SK-N-SH (cell line): ENCODE results near the gene CSNK1E. TPM values are rescaled to one million over a fixed set of nuclear protein-coding genes. Genes with fewer than 3 reads are reported as not detected.

Experiments used
- CTCF ChIA-PET: fragments of 300-600, 350-600 bp; formaldehyde crosslinking; extraction: SDS; loops from one replicate; lab custom pipeline; 2021; lab: Yijun Ruan, JAX
- POLR2A ChIA-PET: fragments of 350-600 bp; sonication (Branson Sonifier 250); formaldehyde crosslinking; extraction: SDS; loops from one replicate; lab custom pipeline; 2020; ENCODE audit warnings: antibody characterized with exemption, inconsistent platforms; lab: Yijun Ruan, JAX
- DNase-seq: peaks from one replicate; pipeline ENCODE4 v3.0.0; 2012
- H2AFZ ChIP-seq: fragments of 200-600 bp; sonication (generic); 2 replicates; pipeline ENCODE4 v1.8.1; 2016; ENCODE audit warnings: antibody characterized with exemption, mild to moderate bottlenecking, low read depth
- H3F3A ChIP-seq: fragments of 200-600 bp; sonication (generic); replicated peaks from 2 replicates; pipeline ENCODE3; 2016; ENCODE audit warnings: antibody characterized with exemption, mild to moderate bottlenecking; ENCODE audit not compliant: insufficient read depth
- H3K27ac ChIP-seq, 2 experiments: fragments of 200-500 bp in 1 of 2; fragments of 200-600 bp in 1 of 2; sonication (Bioruptor generic) in 1 of 2; sonication (generic), shearing (Covaris generic) in 1 of 2; 2 replicates each; pipeline versions ENCODE4 v1.5.1 to v1.6.1; 2014 to 2016; ENCODE audit warnings: low read depth in 2 of 2, inconsistent platforms in 1 of 2, low read length in 1 of 2, mild to moderate bottlenecking in 1 of 2, mixed read lengths in 1 of 2
- H3K27me3 ChIP-seq: fragments of 200-600 bp; sonication (generic), shearing (Covaris generic); 2 replicates; pipeline ENCODE4 v1.6.1; 2016; ENCODE audit warnings: mixed run types; ENCODE audit not compliant: insufficient read depth
- H3K36me3 ChIP-seq, 2 experiments: fragments of 200-500 bp in 1 of 2; fragments of 200-600 bp in 1 of 2; sonication (Bioruptor generic) in 1 of 2; sonication (generic) in 1 of 2; replicated peaks in 1 of 2; 2 replicates each; pipeline versions ENCODE3 to v1.5.1; 2014 to 2016; ENCODE audit warnings: low read length in 1 of 2, mild to moderate bottlenecking in 1 of 2; ENCODE audit not compliant: insufficient read depth in 2 of 2, control insufficient read depth in 1 of 2
- H3K4me1 ChIP-seq, 2 experiments: fragments of 200-500 bp in 1 of 2; fragments of 200-600 bp in 1 of 2; sonication (Bioruptor generic) in 1 of 2; sonication (generic), shearing (Covaris generic) in 1 of 2; 2 replicates each; pipeline versions ENCODE4 v1.5.1 to v1.6.1; 2014 to 2016; ENCODE audit warnings: low read depth in 1 of 2, low read length in 1 of 2, mixed run types in 1 of 2; ENCODE audit not compliant: insufficient read depth in 2 of 2, control insufficient read depth in 1 of 2
- H3K4me2 ChIP-seq: fragments of 200-600 bp; sonication (generic), shearing (Covaris generic); 2 replicates; pipeline ENCODE4 v1.6.1; 2017; ENCODE audit warnings: mixed run types
- H3K4me3 ChIP-seq, 2 experiments: fragments of 200-500 bp in 1 of 2; fragments of 200-600 bp in 1 of 2; sonication (Bioruptor generic) in 1 of 2; sonication (generic), shearing (Covaris generic) in 1 of 2; 2 replicates each; pipeline versions ENCODE4 v1.5.1 to v1.8.1; 2014 to 2016; ENCODE audit warnings: low read depth in 2 of 2, inconsistent platforms in 1 of 2, low read length in 1 of 2, mild to moderate bottlenecking in 1 of 2, mixed read lengths in 1 of 2, moderate library complexity in 1 of 2
- H3K79me2 ChIP-seq: fragments of 200-600 bp; sonication (generic); 2 replicates; pipeline ENCODE4 v1.8.1; 2017; ENCODE audit warnings: mild to moderate bottlenecking; ENCODE audit not compliant: insufficient read depth
- H3K9ac ChIP-seq: fragments of 200-600 bp; sonication (generic); 2 replicates; pipeline ENCODE4 v1.6.1; 2017; ENCODE audit warnings: mixed run types
- H3K9me2 ChIP-seq: fragments of 200-600 bp; sonication (generic); 2 replicates; pipeline ENCODE4 v1.6.1; 2017; ENCODE audit warnings: mixed run types
- H3K9me3 ChIP-seq: fragments of 200-600 bp; sonication (generic); 2 replicates; pipeline ENCODE4 v1.6.1; 2017; ENCODE audit warnings: mixed run types, mild to moderate bottlenecking, moderate library complexity
- H4K20me1 ChIP-seq: fragments of 200-600 bp; sonication (generic); 2 replicates; pipeline ENCODE4 v1.6.1; 2017; ENCODE audit warnings: mild to moderate bottlenecking, mixed run types; ENCODE audit not compliant: insufficient read depth
- CHD2 ChIP-seq: fragments of 150-350 bp; IDR thresholded peaks from 2 replicates; pipeline ENCODE4 v1.6.1; 2018; ENCODE audit warnings: low read length; ENCODE audit not compliant: partially characterized antibody
- FOSL2 ChIP-seq: IDR thresholded peaks from 2 replicates; pipeline ENCODE4 v1.4.0; 2012; ENCODE audit warnings: low read depth, mild to moderate bottlenecking, moderate library complexity, borderline replicate concordance
- FOXM1 ChIP-seq: IDR thresholded peaks from 2 replicates; pipeline ENCODE4 v1.4.0; 2012; ENCODE audit warnings: low read depth, mild to moderate bottlenecking
- GATA2 ChIP-seq: sonication (generic); formaldehyde crosslinking; IDR thresholded peaks from 2 replicates; pipeline ENCODE4 v1.5.0; 2020; ENCODE audit warnings: mild to moderate bottlenecking, missing genetic modification reagents
- MEF2A ChIP-seq: IDR thresholded peaks from 2 replicates; pipeline ENCODE4 v1.4.0; 2012; ENCODE audit warnings: low read depth, borderline replicate concordance
- RAD21 ChIP-seq: IDR thresholded peaks from 2 replicates; pipeline ENCODE4 v1.6.1; 2012; ENCODE audit warnings: mild to moderate bottlenecking, low read length
- RFX5 ChIP-seq: IDR thresholded peaks from 2 replicates; pipeline ENCODE4 v1.6.1; 2012; ENCODE audit warnings: mild to moderate bottlenecking, improper control_type of control experiment, low read length
- SIN3A ChIP-seq: IDR thresholded peaks from 2 replicates; pipeline ENCODE4 v1.6.1; 2012; ENCODE audit warnings: low read depth, mild to moderate bottlenecking, low read length, moderate library complexity, borderline replicate concordance
- TCF12 ChIP-seq: IDR thresholded peaks from 2 replicates; pipeline ENCODE4 v1.4.0; 2012
- TEAD4 ChIP-seq: IDR thresholded peaks from 2 replicates; pipeline ENCODE4 v1.4.0; 2012; ENCODE audit warnings: mild to moderate bottlenecking, borderline replicate concordance; ENCODE audit not compliant: insufficient read depth
- WGBS: methylation state at CpG from one replicate; pipeline ENCODE4 v1.1.6; 2017; ENCODE audit warnings: low lambda C conversion rate; 5-methylcytosine and 5-hydroxymethylcytosine counted together
- polyA plus RNA-seq, 3 experiments: library from polyadenylated mRNA; depleted of rRNA; stranded (reverse); fragments of >200 nt; gene quantifications; 2 replicates each; pipeline ENCODE4 v1.2.3, GENCODE V29; 2012
- TF ChIP-seq, protein P1 (sequence below): fragments of 200-600 bp; sonication (generic); IDR thresholded peaks from 2 replicates; pipeline ENCODE4 v1.6.1; 2017; ENCODE audit warnings: antibody characterized with exemption, mild to moderate bottlenecking, moderate library complexity
- TF ChIP-seq, protein P2 (sequence below): fragments of 150-350 bp; IDR thresholded peaks from 2 replicates; pipeline ENCODE4 v1.6.1; 2016; ENCODE audit warnings: mild to moderate bottlenecking, low read depth, low read length
- TF ChIP-seq, protein P3 (sequence below): IDR thresholded peaks from 2 replicates; pipeline ENCODE4 v1.4.0; 2012; ENCODE audit warnings: low read depth, borderline replicate concordance
- TF ChIP-seq, protein P4 (sequence below): IDR thresholded peaks from 2 replicates; pipeline ENCODE4; 2012

Gene CSNK1E
- polyA plus RNA-seq, 1 of the 3 experiments (the other 2 are of a cell fraction) = 130 TPM

- Histone ChIP-seq H3K4me2 (no peak overlapping the region), H3K27me3 (no peaks in the 10 kb centered on the region), H3K36me3 (peaks cover 0 to under 1% of the 10 kb centered on the region in 2 experiments), H3K4me1 (no peaks in the 10 kb centered on the region; a peak in 1 of 4 replicates), H3K27ac (no peak overlapping the region; a peak in 1 of 4 replicates), H2AFZ (no peak overlapping the region), H3F3A (no peaks in the 10 kb centered on the region), H3K9me2 (no peaks in the 10 kb centered on the region), H3K79me2 (no peaks in the 10 kb centered on the region), H4K20me1 (no peaks in the 10 kb centered on the region), H3K4me3 (no peak overlapping the region), H3K9me3 (no peaks in the 10 kb centered on the region), H3K9ac (no peak overlapping the region)
- WGBS = 95% methylated on average over 4 of the region's 12 CpGs
- TF ChIP-seq RAD21 (no peak), RFX5 (no peak), GATA2 (CRISPR knock-in tag) (no peak), MEF2A (no peak), TCF12 (no peak), SIN3A (no peak), TEAD4 (no peak), FOSL2 (no peak), FOXM1 (no peak), CHD2 (no peak)
- TF ChIP-seq, protein P1, sequence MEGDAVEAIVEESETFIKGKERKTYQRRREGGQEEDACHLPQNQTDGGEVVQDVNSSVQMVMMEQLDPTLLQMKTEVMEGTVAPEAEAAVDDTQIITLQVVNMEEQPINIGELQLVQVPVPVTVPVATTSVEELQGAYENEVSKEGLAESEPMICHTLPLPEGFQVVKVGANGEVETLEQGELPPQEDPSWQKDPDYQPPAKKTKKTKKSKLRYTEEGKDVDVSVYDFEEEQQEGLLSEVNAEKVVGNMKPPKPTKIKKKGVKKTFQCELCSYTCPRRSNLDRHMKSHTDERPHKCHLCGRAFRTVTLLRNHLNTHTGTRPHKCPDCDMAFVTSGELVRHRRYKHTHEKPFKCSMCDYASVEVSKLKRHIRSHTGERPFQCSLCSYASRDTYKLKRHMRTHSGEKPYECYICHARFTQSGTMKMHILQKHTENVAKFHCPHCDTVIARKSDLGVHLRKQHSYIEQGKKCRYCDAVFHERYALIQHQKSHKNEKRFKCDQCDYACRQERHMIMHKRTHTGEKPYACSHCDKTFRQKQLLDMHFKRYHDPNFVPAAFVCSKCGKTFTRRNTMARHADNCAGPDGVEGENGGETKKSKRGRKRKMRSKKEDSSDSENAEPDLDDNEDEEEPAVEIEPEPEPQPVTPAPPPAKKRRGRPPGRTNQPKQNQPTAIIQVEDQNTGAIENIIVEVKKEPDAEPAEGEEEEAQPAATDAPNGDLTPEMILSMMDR = no peak
- TF ChIP-seq, protein P2, sequence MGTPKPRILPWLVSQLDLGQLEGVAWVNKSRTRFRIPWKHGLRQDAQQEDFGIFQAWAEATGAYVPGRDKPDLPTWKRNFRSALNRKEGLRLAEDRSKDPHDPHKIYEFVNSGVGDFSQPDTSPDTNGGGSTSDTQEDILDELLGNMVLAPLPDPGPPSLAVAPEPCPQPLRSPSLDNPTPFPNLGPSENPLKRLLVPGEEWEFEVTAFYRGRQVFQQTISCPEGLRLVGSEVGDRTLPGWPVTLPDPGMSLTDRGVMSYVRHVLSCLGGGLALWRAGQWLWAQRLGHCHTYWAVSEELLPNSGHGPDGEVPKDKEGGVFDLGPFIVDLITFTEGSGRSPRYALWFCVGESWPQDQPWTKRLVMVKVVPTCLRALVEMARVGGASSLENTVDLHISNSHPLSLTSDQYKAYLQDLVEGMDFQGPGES = no peak
- TF ChIP-seq, protein P3, sequence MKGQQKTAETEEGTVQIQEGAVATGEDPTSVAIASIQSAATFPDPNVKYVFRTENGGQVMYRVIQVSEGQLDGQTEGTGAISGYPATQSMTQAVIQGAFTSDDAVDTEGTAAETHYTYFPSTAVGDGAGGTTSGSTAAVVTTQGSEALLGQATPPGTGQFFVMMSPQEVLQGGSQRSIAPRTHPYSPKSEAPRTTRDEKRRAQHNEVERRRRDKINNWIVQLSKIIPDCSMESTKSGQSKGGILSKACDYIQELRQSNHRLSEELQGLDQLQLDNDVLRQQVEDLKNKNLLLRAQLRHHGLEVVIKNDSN = no peak
- TF ChIP-seq, protein P4, sequence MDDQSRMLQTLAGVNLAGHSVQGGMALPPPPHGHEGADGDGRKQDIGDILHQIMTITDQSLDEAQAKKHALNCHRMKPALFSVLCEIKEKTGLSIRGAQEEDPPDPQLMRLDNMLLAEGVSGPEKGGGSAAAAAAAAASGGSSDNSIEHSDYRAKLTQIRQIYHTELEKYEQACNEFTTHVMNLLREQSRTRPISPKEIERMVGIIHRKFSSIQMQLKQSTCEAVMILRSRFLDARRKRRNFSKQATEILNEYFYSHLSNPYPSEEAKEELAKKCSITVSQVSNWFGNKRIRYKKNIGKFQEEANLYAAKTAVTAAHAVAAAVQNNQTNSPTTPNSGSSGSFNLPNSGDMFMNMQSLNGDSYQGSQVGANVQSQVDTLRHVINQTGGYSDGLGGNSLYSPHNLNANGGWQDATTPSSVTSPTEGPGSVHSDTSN = no peak
- DNase-seq = no peak
- CTCF ChIA-PET = no interaction called here
- POLR2A ChIA-PET = no interaction called here
Measured at GRCh38 chr22:38289583-38290082, 27.6 kb downstream of the CSNK1E start.
